CD4-positive, alpha-beta T cell treated with Interleukin-6 at 100 ng/mL for 8 hours (primary cell): Measurements from ENCODE around the gene KRTAP9-2.
"Not testable (repeated sequence)": the region's sequence is repeated elsewhere in the genome, so short reads cannot be mapped to it uniquely, and the experiment has no call there.

Source experiments
- DNase-seq: peaks from one replicate; pipeline ENCODE4 v3.0.0-alpha.2; 2020; ENCODE audit warnings: mixed read lengths, low spot score

KRTAP9-2 gene

DNA sequence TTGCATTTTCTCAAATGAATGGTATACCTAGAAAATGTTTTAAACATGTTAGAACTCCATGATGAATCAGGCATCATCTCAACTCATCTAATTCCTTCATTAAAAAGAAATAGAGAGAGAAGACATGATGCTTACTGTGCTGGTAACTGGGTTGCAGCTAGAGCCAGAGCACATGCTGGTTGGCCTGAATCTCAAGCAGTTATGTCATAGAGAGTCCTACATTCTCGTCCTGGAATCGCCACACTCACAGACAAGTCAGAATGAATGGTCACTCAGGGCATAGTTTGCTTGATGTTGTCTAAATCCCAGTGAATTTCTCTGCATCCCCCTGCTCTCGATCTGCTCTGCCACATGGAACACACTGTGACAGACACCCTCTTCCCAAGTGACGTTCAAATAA is 10.7 kb downstream of the KRTAP9-2 start:
- not testable (repeated sequence) for DNase-seq

DNA sequence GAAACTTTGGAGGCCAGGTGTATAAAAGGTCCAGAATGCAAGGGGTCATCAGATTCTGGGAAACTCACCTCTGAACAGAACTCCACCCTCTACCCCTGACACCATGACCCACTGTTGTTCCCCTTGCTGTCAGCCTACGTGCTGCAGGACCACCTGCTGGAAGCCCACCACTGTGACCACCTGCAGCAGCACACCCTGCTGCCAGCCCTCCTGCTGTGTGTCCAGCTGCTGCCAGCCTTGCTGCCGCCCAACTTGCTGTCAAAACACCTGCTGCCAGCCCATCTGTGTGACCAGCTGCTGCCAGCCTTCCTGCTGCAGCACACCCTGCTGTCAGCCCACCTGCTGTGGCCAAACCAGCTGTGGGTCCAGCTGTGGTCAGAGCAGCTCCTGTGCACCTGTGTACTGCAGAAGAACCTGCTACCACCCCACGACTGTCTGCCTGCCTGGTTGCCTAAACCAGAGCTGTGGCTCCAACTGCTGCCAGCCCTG is 11.5 kb downstream of the KRTAP9-2 start, which contains the start of gene KRTAP9-8:
TSS of gene KRTAP9-8 (plus strand) at position 51 of the 489 bp plus-strand sequence. CDS start at position 104, 53 bp downstream.
- DNase-seq = not testable (repeated sequence)

DNA sequence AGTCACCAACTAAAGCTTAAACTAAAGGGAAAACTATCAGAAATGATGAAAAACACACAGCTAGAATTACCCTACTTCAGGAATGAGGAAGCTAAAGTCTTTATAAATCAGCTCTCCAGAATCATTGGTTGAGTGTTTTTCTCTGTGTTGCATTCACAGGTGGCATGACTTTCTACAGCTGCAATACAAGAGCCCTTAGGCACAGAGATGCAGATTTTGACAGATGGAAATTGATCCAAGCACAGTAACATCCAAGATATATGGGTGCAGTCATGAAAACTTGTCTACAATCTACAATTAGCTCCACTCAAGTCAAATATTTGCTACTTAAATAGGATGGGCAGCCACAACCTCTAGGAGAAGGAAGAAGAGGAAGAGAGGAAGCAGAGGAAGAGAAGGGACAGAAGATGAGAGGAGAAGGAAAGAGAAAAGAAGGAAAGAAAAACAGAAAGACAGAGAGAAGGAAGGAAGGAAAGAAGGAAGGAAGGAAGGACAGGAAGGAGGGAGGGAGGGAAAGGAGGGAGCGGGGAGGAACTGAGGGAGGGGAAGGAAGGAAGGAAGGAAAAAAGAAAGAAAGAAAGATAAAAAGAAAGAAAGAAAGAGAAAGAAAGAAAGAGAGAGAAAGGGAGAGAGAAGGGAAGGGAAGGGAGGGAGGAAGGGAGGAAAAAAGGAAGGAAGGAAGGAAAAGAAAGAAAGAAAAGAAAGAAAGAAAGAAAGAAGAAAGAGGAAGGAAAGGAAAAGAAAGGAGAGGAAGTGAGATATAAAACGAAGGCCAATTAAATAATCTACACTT is 20.7 kb downstream of the KRTAP9-2 start:
- DNase-seq = not testable (repeated sequence)

DNA sequence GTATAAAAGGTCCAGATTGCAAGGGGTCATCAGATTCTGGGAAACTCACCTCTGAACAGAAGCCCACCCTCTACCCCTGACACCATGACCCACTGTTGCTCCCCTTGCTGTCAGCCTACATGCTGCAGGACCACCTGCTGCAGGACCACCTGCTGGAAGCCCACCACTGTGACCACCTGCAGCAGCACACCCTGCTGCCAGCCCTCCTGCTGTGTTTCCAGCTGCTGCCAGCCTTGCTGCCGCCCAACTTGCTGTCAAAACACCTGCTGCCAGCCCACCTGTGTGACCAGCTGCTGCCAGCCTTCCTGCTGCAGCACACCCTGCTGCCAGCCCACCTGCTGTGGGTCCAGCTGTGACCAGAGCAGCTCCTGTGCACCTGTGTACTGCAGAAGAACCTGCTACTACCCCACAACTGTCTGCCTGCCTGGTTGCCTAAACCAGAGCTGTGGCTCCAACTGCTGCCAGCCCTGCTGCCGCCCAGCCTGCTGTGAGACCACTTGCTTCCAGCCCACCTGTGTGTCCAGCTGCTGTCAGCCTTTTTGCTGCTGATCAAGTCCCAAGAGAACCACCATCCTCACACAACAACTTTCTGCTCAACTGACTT is 23.3 kb downstream of the KRTAP9-2 start, which contains the start of gene KRTAP9-4:
TSS of gene KRTAP9-4 (plus strand) at position 51 of the 604 bp plus-strand sequence. CDS start at position 85, 34 bp downstream.
- DNase-seq = not testable (repeated sequence)

DNA sequence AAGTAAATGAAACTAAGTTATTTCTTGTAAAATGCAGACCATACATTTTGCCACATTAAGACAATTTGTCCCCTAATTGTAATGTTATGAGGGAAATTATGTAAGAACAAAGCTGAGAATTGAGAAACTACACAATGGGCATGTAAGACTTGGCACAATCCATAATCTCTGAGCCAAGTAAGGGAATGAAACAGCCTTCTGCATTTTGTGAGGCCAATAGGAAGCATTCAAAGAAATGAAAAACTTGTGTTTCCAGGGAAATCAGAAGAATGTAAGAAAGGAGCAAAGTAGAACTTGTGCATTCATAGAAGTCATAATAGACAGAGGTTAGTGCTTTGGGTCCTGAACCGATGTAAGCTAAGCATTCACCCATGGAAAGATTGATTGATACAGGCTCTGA is 24.8 kb downstream of the KRTAP9-2 start:
- DNase-seq = no peak

DNA sequence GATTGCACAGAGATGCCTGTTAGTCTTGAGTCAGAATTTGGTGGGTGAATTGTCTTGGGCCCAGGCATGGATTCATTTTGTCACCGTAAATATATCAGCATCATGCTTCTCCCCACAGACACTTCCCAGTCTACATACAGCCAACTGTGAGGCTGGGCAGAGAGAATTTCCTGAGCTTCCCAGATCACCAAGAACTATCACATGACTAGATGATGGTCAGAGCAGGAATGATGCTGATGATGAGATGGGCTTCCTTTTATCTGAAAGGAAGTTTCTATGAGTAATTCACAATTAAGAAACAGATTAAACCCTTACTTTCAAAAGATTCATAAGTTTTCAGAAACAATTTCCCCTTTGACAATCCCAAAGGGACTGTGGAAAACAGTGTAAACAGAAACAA is 28.4 kb downstream of the KRTAP9-2 start:
- no peak for DNase-seq

DNA sequence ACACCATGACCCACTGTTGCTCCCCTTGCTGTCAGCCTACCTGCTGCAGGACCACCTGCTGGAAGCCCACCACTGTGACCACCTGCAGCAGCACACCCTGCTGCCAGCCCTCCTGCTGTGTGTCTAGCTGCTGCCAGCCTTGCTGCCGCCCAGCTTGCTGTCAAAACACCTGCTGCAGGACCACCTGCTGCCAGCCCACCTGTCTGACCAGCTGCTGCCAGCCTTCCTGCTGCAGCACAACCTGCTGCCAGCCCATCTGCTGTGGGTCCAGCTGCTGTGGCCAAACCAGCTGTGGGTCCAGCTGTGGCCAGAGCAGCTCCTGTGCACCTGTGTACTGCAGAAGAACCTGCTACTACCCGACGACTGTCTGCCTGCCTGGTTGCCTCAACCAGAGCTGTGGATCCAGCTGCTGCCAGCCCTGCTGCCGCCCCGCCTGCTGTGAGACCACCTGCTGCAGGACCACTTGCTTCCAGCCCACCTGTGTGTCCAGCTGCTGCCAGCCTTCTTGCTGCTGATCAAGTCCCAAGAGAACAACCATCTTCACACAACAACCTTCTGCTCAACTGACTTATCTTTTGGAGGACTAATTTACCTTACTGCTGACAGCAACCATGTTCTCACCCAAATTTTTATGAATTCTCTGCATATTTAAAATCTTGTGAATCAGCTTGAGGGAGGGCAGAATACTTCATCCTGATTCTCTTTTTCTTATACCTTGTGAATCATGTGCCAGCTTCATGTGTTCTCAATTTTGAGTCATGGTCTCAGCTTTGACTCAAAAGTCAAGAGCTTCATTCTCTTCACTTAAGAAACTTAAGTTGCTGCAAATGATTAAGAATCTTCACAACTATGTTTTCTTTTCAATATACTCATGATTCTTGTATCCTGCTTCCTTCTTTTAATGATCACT is 29.2 kb downstream of the KRTAP9-2 start, which contains the start of gene KRTAP9-9:
TSS of gene KRTAP9-9 (plus strand) at position 4 of the 910 bp plus-strand sequence.
- DNase-seq = not testable (repeated sequence)

DNA sequence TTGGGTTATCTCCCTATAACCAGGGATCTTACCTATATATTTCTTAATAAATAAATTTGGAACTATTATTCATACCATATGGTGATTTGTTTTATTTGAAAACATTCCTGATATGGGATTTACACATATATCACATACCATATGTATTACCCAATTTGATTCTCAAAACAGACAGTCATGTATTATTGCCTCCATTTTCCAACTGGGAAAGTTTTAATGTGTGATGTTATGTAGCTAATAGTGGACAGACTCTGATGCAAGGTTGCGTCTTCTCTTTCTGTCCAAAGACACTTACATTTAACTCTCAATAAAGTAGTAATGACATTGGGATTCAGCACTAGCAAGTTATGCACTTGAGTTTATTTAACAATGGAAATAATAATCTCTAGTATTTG is 29.8 kb downstream of the KRTAP9-2 start:
- DNase-seq = no peak

DNA sequence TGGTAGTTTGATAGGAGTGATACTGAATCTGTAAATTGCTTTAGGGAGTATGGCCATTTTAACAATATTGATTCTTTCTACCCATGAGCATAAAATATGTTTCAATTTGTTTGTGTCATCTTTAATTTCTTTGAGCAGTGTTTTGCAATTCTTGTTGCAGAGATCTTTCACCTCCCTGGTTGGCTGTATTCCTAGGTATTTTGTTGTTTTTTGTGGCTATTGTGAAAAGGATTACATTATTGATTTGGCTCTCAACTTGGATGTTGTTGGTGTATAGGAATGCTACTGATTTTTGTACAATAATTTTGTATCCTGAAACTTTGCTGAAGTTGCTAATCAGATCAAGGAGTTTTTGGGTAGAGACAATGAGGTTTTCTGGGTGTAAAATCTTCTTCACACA is 32.0 kb downstream of the KRTAP9-2 start:
- no peak for DNase-seq

DNA sequence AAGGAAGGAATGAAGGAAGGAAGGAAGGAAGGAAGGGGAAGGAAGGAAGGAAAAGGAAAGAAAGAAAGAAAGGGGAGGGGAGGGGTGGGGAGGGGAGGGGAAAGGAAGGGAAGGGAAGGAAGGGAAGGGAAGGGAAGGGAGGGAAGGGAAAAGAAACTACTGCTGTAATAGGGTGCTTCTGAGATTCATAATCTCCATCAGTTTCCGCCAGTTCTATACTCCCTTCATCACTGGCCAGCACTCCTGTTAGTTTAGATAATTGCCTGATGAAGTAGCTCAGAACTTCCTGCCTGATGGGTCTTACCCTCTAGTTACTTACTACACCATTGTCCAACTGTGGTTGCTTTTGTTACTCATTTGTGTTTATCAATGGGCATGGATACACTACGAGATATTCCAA is 36.8 kb downstream of the KRTAP9-2 start:
- no peak for DNase-seq

DNA sequence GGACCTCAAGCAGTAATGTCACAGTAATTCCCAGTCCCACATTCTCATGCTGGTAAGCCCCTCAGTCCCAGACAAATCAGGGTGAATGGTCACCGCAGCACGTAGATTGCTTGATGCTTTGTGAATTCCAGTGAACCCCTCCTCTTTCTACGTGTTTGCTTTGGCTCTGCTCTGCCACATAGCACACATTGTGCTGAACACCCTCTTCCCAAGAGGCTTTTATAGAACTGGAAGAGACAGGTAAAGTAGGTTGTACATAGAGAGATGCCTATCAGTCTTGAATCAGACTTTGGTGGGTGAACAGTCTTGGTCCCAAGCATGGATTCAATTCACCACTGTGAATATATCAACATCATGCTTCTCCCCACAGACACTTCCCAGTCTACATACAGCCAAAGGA is 38.2 kb downstream of the KRTAP9-2 start:
- DNase-seq = no peak

DNA sequence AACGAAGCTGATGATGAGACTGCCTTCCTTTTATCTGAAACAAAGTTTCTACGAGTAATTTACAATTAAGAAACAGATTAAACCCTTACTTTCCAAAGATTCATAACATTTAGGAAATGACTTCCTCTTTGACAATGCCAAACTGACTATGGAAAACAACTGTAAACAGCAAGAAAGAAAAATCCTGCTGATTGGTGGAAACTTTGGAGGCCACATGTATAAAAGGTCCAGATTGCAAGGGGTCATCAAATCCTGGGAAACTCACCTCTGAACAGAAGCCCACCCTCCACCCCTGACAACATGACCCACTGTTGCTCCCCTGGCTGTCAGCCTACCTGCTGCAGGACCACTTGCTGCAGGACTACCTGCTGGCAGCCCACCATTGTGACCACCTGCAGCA is 38.6 kb downstream of the KRTAP9-2 start, which contains the start of gene KRTAP9-6:
TSS of gene KRTAP9-6 (plus strand) at position 301 of the 400 bp plus-strand sequence. CDS start at position 301, 0 bp downstream.
- DNase-seq = no peak

DNA sequence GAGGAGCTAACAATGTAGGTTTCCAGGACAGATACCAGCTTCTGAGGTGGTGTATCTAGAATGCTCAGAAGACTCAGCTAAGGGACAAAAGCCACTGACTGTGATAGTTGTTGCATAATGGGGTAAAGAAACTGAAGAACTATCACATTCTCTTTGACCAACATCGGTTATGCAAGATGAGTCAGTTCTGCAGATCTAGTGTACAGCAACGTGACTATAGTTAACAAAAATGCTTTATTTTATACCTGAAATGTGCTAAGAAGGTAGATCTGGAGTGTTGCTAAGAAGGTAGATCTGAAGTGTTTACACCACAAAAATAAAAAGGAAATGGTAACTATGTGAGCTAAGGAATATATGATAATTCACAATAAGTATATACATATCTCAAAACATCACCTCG is 41.3 kb downstream of the KRTAP9-2 start:
- DNase-seq = no peak

DNA sequence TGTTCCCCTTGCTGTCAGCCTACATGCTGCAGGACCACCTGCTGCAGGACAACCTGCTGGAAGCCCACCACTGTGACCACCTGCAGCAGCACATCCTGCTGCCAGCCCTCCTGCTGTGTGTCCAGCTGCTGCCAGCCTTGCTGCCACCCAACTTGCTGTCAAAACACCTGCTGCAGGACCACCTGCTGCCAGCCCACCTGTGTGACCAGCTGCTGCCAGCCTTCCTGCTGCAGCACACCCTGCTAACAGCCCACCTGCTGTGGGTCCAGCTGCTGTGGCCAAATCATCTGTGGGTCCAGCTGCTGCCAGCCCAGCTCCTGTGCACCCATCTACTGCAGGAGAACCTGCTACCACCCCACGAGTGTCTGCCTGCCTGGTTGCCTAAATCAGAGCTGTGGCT is 44.9 kb downstream of the KRTAP9-2 start:
- DNase-seq = not testable (repeated sequence)

DNA sequence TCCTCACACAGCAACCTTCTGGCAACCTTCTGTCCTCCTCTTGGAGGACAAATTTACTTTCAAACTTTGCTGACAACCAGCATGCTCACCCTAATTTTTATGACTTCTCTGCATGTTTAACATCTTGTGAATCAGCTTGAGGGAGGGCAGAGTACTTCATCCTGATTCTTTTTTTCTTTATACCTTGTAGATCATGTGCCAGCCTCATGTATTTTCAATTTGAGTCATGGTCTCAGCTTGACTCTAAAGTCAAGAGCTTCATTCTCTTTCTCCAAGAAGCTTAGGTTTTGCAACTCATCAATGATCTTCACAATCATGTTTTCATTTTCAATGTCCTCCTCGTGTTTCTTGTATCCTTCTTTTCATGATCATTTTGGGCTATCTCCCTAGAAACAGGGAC is 45.4 kb downstream of the KRTAP9-2 start:
- no peak for DNase-seq

DNA sequence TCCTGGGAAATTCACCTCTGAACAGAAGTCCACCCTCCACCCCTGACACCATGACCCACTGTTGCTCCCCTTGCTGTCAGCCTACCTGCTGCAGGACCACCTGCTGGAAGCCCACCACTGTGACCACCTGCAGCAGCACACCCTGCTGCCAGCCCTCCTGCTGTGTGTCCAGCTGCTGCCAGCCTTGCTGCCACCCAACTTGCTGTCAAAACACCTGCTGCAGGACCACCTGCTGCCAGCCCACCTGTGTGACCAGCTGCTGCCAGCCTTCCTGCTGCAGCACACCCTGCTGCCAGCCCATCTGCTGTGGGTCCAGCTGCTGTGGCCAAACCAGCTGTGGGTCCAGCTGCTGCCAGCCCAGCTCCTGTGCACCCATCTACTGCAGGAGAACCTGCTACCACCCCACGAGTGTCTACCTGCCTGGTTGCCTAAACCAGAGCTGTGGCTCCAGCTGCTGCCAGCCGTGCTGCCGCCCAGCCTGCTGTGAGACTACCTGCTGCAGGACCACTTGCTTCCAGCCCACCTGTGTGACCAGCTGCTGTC is 49.3 kb downstream of the KRTAP9-2 start, which contains the start of gene KRTAP9-7:
TSS of gene KRTAP9-7 (plus strand) at position 51 of the 543 bp plus-strand sequence. CDS start at position 51, 0 bp downstream.
- DNase-seq = not testable (repeated sequence)
